BJ (cell line): Measurements from ENCODE around the gene CYP24A1. TPM values are rescaled to one million over a fixed set of nuclear protein-coding genes. Genes with fewer than 3 reads are reported as not detected.

Experiments used
- CTCF ChIA-PET: fragments of 350-600 bp; formaldehyde crosslinking; extraction: SDS; loops from one replicate; lab custom pipeline; 2021; ENCODE audit warnings: antibody characterized with exemption, inconsistent platforms; lab: Yijun Ruan, JAX
- POLR2A ChIA-PET: fragments of 300-600 bp; sonication (Branson Sonifier 250); formaldehyde crosslinking; extraction: SDS; loops from one replicate; lab custom pipeline; 2021; ENCODE audit warnings: antibody characterized with exemption; lab: Charles Lee
- DNase-seq: peaks from one replicate; pipeline ENCODE4 v3.0.0-alpha.2; 2011; ENCODE audit warnings: low read depth
- H3K27me3 ChIP-seq: 2 replicates; pipeline ENCODE4 v1.6.0; 2011; ENCODE audit warnings: low read length; ENCODE audit not compliant: control insufficient read depth, insufficient read depth
- H3K36me3 ChIP-seq: 2 replicates; pipeline ENCODE4 v1.5.1; 2011; ENCODE audit warnings: low read length; ENCODE audit not compliant: control insufficient read depth, insufficient read depth
- H3K4me3 ChIP-seq: 2 replicates; pipeline ENCODE4 v1.5.1; 2011; ENCODE audit warnings: low read depth, mild to moderate bottlenecking, control low read depth, low read length
- CTCF ChIP-seq: IDR thresholded peaks from 2 replicates; pipeline ENCODE4 v1.5.1; 2011; ENCODE audit warnings: low read depth, mild to moderate bottlenecking, control low read depth, inconsistent platforms, low read length, moderate library complexity; ENCODE audit not compliant: insufficient read depth
- polyA plus RNA-seq: library from polyadenylated mRNA; depleted of rRNA; stranded (reverse); fragments of >200 nt; gene quantifications from 2 replicates; pipeline ENCODE4 v1.2.3, GENCODE V29; 2011

Gene CYP24A1
- polyA plus RNA-seq, 1 experiment: 0.10 TPM

- no peak overlapping the region for H3K4me3 ChIP-seq
- POLR2A ChIA-PET: no interaction called here
- H3K27me3 ChIP-seq: no peaks in the 10 kb centered on the region
- CTCF ChIA-PET: interaction anchor here (1.9 kb wide), 1 partner anchor 60 kb away, joined by 4 read pairs; no protein-coding TSS in a partner anchor
- DNase-seq: no peak
- no peak for TF ChIP-seq CTCF
- no peaks in the 10 kb centered on the region for H3K36me3 ChIP-seq
These were observed 33.7 kb downstream of the CYP24A1 start for GRCh38 chr20:54140067-54140466.

DNA sequence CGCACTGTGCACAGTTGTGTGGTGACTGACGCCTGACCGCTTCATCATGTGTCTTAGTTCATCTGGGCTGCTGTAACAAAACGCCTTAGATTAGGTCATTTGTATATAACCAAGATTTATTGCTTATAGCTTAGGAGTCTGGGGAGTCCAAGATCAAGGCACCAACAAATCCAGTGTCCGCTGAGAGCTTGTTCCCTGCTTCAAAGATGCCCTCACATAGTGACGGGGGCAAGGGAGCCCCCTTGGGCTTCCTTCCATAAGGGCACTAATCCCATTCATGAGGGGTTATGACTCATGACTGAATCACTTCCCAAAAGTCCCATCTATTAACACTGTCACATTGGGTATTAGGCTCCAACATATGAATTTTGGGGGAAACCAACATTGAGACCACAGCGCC lies 34.6 kb downstream of the CYP24A1 start:
- TF ChIP-seq CTCF: no peak
- Histone ChIP-seq H3K4me3 (no peak overlapping the region), H3K36me3 (no peaks in the 10 kb centered on the region), H3K27me3 (no peaks in the 10 kb centered on the region)
- DNase-seq: no peak
- CTCF ChIA-PET: interaction anchor here (1.9 kb wide), 1 partner anchor 61 kb away, joined by 4 read pairs; no protein-coding TSS in a partner anchor
- POLR2A ChIA-PET: no interaction called here

DNA sequence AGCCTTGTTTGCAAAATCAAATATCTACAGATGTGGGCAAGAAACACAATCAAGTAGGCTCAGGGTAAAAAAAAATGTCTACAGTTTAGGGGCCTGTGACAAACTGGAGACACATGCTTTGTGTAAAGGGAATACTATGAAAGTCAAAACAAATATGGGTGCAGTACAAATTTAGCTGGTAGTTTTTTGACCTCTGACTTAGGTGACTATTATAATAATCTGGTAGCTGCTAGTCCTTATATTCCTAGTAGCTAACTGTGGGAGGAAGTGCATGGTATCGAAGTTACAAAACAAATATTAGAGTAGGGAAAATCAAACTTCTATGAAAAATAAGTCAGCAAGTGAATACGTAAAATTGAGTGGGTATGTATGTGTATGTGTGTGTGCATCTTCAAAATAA lies 35.4 kb downstream of the CYP24A1 start:
- no peak for TF ChIP-seq CTCF
- CTCF ChIA-PET: interaction anchor here (0.7 to 1.2 kb wide), 4 partner anchors 35 to 485 kb away, joined by 3 to 7 read pairs (median 4); partner anchors contain the start of gene PFDN4
- H3K27me3 ChIP-seq: no peaks in the 10 kb centered on the region
- POLR2A ChIA-PET: no interaction called here
- H3K36me3 ChIP-seq: no peaks in the 10 kb centered on the region
- DNase-seq: no peak
- no peak overlapping the region for H3K4me3 ChIP-seq

GRCh38 chr20:54137115-54137514 lies 36.7 kb downstream of the CYP24A1 start:
- no peaks in the 10 kb centered on the region for H3K36me3 ChIP-seq
- H3K27me3 ChIP-seq: no peaks in the 10 kb centered on the region
- DNase-seq: no peak
- CTCF ChIA-PET: interaction anchor here (1.2 kb wide), 1 partner anchor 62 kb away, joined by 4 read pairs; no protein-coding TSS in a partner anchor
- H3K4me3 ChIP-seq: no peak overlapping the region
- TF ChIP-seq CTCF: no peak
- POLR2A ChIA-PET: no interaction called here

GRCh38 chr20:54134445-54135220 lies 39.2 kb downstream of the CYP24A1 start:
- CTCF ChIA-PET: no interaction called here
- POLR2A ChIA-PET: no interaction called here
- no peaks in the 10 kb centered on the region for H3K36me3 ChIP-seq
- H3K27me3 ChIP-seq: no peaks in the 10 kb centered on the region
- H3K4me3 ChIP-seq: no peak overlapping the region
- TF ChIP-seq CTCF: no peak
- DNase-seq: no peak
